Liver (tissue), 9 donors: Measurements from ENCODE around the gene SMYD1. TPM values are rescaled to one million over a fixed set of nuclear protein-coding genes. Genes with fewer than 3 reads are reported as not detected.

Experiments used
- DNase-seq: peaks from one replicate; pipeline ENCODE4 v3.0.0-alpha.2; 2017; ENCODE audit warnings: low spot score
- H3K27ac ChIP-seq, 2 donors: one replicate each; pipeline ENCODE4 v1.7.0; 2013; ENCODE audit warnings: inconsistent platforms in 2 of 2, low read length in 2 of 2, control low read depth in 1 of 2, low read depth in 1 of 2, mild to moderate bottlenecking in 1 of 2
- H3K27me3 ChIP-seq, 4 donors: one replicate each; pipeline versions ENCODE4 v1.6.1 to v1.7.0; 2013; ENCODE audit warnings: low read length in 3 of 4, inconsistent platforms in 1 of 4, mild to moderate bottlenecking in 1 of 4, moderate library complexity in 1 of 4; ENCODE audit not compliant: control insufficient read depth in 4 of 4, insufficient read depth in 4 of 4
- H3K36me3 ChIP-seq, 4 donors: one replicate each; pipeline versions ENCODE4 v1.6.1 to v1.7.0; 2013; ENCODE audit warnings: low read length in 3 of 4, mild to moderate bottlenecking in 3 of 4, low read depth in 1 of 4, moderate library complexity in 1 of 4; ENCODE audit not compliant: control insufficient read depth in 4 of 4, insufficient read depth in 3 of 4
- H3K4me1 ChIP-seq, 4 donors: one replicate each; pipeline versions ENCODE4 v1.6.1 to v1.7.0; 2013; ENCODE audit warnings: low read length in 3 of 4, mild to moderate bottlenecking in 3 of 4, moderate library complexity in 1 of 4; ENCODE audit not compliant: control insufficient read depth in 4 of 4, insufficient read depth in 4 of 4
- H3K4me3 ChIP-seq, 3 donors: one replicate each; pipeline versions ENCODE4 v1.6.1 to v1.7.0; 2013; ENCODE audit warnings: low read length in 3 of 3, control low read depth in 1 of 3, low read depth in 1 of 3, mild to moderate bottlenecking in 1 of 3
- H3K9ac ChIP-seq, 2 donors: one replicate each; pipeline ENCODE4 v1.7.0; 2013; ENCODE audit warnings: low read length in 2 of 2, mild to moderate bottlenecking in 2 of 2, moderate library complexity in 2 of 2, control low read depth in 1 of 2, low read depth in 1 of 2
- H3K9me3 ChIP-seq, 4 donors: one replicate each; pipeline versions ENCODE4 v1.6.1 to v1.7.0; 2013; ENCODE audit warnings: low read length in 3 of 4; ENCODE audit not compliant: control insufficient read depth in 4 of 4
- ATF3 ChIP-seq: IDR thresholded peaks from 2 replicates; pipeline ENCODE4 v1.6.1; 2016; ENCODE audit warnings: antibody characterized with exemption
- CTCF ChIP-seq: fragments of 150-350 bp; IDR thresholded peaks from 2 replicates; pipeline ENCODE4 v1.5.1; 2017; ENCODE audit warnings: improper control_type of control experiment, low read depth, low read length; ENCODE audit not compliant: missing input control
- EGR1 ChIP-seq, 2 donors: IDR thresholded peaks; 2 replicates each; pipeline ENCODE4 v1.6.1; 2016 to 2018; ENCODE audit warnings: antibody characterized with exemption in 2 of 2, low read depth in 2 of 2
- FOXA1 ChIP-seq: IDR thresholded peaks from 2 replicates; pipeline ENCODE4 v1.6.1; 2016; ENCODE audit warnings: antibody characterized with exemption
- FOXA2 ChIP-seq: IDR thresholded peaks from 2 replicates; pipeline ENCODE4 v1.6.1; 2016; ENCODE audit warnings: antibody characterized with exemption
- GABPA ChIP-seq, 2 donors: IDR thresholded peaks in 1 of 2; conservative IDR thresholded peaks in 1 of 2; 2 replicates each; pipeline ENCODE4 v1.6.1; 2016; ENCODE audit warnings: antibody characterized with exemption in 2 of 2, mild to moderate bottlenecking in 1 of 2, moderate library complexity in 1 of 2
- HNF4A ChIP-seq, 2 donors: conservative IDR thresholded peaks; 2 replicates each; pipeline ENCODE4 v1.6.1; 2016; ENCODE audit warnings: antibody characterized with exemption in 2 of 2, mild to moderate bottlenecking in 2 of 2
- HNF4G ChIP-seq: IDR thresholded peaks from 2 replicates; pipeline ENCODE4 v1.6.1; 2016; ENCODE audit warnings: antibody characterized with exemption
- JUND ChIP-seq, 2 donors: IDR thresholded peaks; 2 replicates each; pipeline ENCODE4 v1.6.1; 2016; ENCODE audit warnings: antibody characterized with exemption in 2 of 2
- MAX ChIP-seq: IDR thresholded peaks from 2 replicates; pipeline ENCODE4 v1.6.1; 2016; ENCODE audit warnings: antibody characterized with exemption
- NR2F2 ChIP-seq: IDR thresholded peaks from 2 replicates; pipeline ENCODE4 v1.6.1; 2016; ENCODE audit warnings: antibody characterized with exemption
- RAD21 ChIP-seq, 2 donors: IDR thresholded peaks; 2 replicates each; pipeline ENCODE4 v1.6.1; 2016; ENCODE audit warnings: antibody characterized with exemption in 2 of 2, mild to moderate bottlenecking in 2 of 2
- REST ChIP-seq: IDR thresholded peaks from 2 replicates; pipeline ENCODE4 v1.6.1; 2016; ENCODE audit warnings: antibody characterized with exemption, mild to moderate bottlenecking
- RXRA ChIP-seq, 2 donors: IDR thresholded peaks; 2 replicates each; pipeline ENCODE4 v1.6.1; 2017 to 2018; ENCODE audit warnings: antibody characterized with exemption in 2 of 2, mild to moderate bottlenecking in 1 of 2
- SP1 ChIP-seq: IDR thresholded peaks from 2 replicates; pipeline ENCODE4 v1.6.1; 2018; ENCODE audit warnings: antibody characterized with exemption, mild to moderate bottlenecking
- TAF1 ChIP-seq: conservative IDR thresholded peaks from 2 replicates; pipeline ENCODE4 v1.6.1; 2016; ENCODE audit warnings: antibody characterized with exemption, mild to moderate bottlenecking
- YY1 ChIP-seq: IDR thresholded peaks from 2 replicates; pipeline ENCODE4 v1.6.1; 2016; ENCODE audit warnings: antibody characterized with exemption, mild to moderate bottlenecking
- ZBTB33 ChIP-seq: IDR thresholded peaks from 2 replicates; pipeline ENCODE4 v1.6.1; 2016; ENCODE audit warnings: antibody characterized with exemption
- WGBS: extraction: QIAGEN DNeasy Blood & Tissue Kit; methylation state at CpG from one replicate; pipeline ENCODE4 v1.1.7; 2013; 5-methylcytosine and 5-hydroxymethylcytosine counted together
- polyA plus RNA-seq, 2 donors: library from polyadenylated mRNA; stranded (reverse) in 1 of 2; unstranded in 1 of 2; fragments of 200-250 nt in 1 of 2; fragments of >200 nt in 1 of 2; fragmentation: Nextera tagmentation in 1 of 2; extraction: Ambion mirVana in 1 of 2; gene quantifications; one replicate each; pipeline versions ENCODE4 v1.2.1 to v1.2.3, GENCODE V29; 2013 to 2015
- total RNA-seq, 2 donors: library from RNA; depleted of rRNA; stranded (reverse); fragments of >200 nt; gene quantifications; one replicate each; pipeline ENCODE4 v1.2.3, GENCODE V29; 2014
- donor health status: healthy.
- donor health status: healthy.
- donor health status: healthy.
- donor health status: healthy.
- donor health status: healthy.

SMYD1 gene
- total and polyA plus RNA-seq, 4 donors, result not detected

GRCh38 chr2:88086401-88086800, 18.8 kb downstream of the SMYD1 start:
- TF ChIP-seq ATF3 (no peak), GABPA (IDR thresholded peaks at IDR 0.05 in 1 of 2, conservative IDR thresholded peaks at IDR 0.05 in 1 of 2) (no peak), NR2F2 (no peak), RAD21 (IDR thresholded peaks at IDR 0.05) (no peak), JUND (IDR thresholded peaks at IDR 0.05) (no peak)
- Histone ChIP-seq H3K4me1 (no peaks in the 10 kb centered on the region), H3K9me3 (no peaks in the 10 kb centered on the region), H3K4me3 (no peak overlapping the region), H3K36me3 (no peaks in the 10 kb centered on the region), H3K27ac (no peak overlapping the region), H3K27me3 (no peaks in the 10 kb centered on the region), H3K9ac (no peak overlapping the region)
- DNase-seq, result no peak
- 89% methylated on average over 9 of the region's 9 CpGs for WGBS

- DNase-seq, result no peak
- Histone ChIP-seq H3K9me3 (no peaks in the 10 kb centered on the region), H3K9ac (no peak overlapping the region), H3K4me3 (no peak overlapping the region), H3K4me1 (no peaks in the 10 kb centered on the region), H3K36me3 (no peaks in the 10 kb centered on the region), H3K27ac (no peak overlapping the region), H3K27me3 (no peaks in the 10 kb centered on the region)
- WGBS, result 95% methylated on average over 2 of the region's 2 CpGs
- TF ChIP-seq TAF1, result no peak
- TF ChIP-seq GABPA (IDR thresholded peaks at IDR 0.05 in 1 of 2, conservative IDR thresholded peaks at IDR 0.05 in 1 of 2), result no peak
- TF ChIP-seq JUND (IDR thresholded peaks at IDR 0.05), result no peak
- no peak for TF ChIP-seq SP1
- TF ChIP-seq RAD21 (IDR thresholded peaks at IDR 0.05), result no peak
- TF ChIP-seq FOXA1, result no peak
- no peak for TF ChIP-seq ATF3
- no peak for TF ChIP-seq RXRA (IDR thresholded peaks at IDR 0.05)
- no peak for TF ChIP-seq FOXA2
- TF ChIP-seq YY1, result no peak
- no peak for TF ChIP-seq CTCF
- no peak for TF ChIP-seq HNF4G
- TF ChIP-seq ZBTB33, result no peak
- TF ChIP-seq HNF4A (conservative IDR thresholded peaks at IDR 0.05), result no peak
- TF ChIP-seq EGR1 (IDR thresholded peaks at IDR 0.05; ENCODE audit: low read depth in 2 of 2), result no peak
- TF ChIP-seq NR2F2, result no peak
Measured at GRCh38 chr2:88087073-88087472, 19.4 kb downstream of the SMYD1 start.

- Histone ChIP-seq H3K4me3 (no peak overlapping the region), H3K9ac (no peak overlapping the region), H3K36me3 (no peaks in the 10 kb centered on the region), H3K4me1 (no peaks in the 10 kb centered on the region), H3K9me3 (no peaks in the 10 kb centered on the region), H3K27ac (no peak overlapping the region), H3K27me3 (no peaks in the 10 kb centered on the region)
- DNase-seq, result no peak
- WGBS, result 93% methylated on average over 17 of the region's 17 CpGs
- TF ChIP-seq REST (no peak), RXRA (IDR thresholded peaks at IDR 0.05) (no peak), HNF4A (conservative IDR thresholded peaks at IDR 0.05) (no peak), ATF3 (no peak), FOXA1 (no peak), MAX (no peak), FOXA2 (no peak)
Measured at GRCh38 chr2:88087763-88088162, 20.1 kb downstream of the SMYD1 start.
